Astrocyte (in vitro differentiated cells and primary cell): ENCODE measurements around the gene SLC9A3. TPM values are rescaled to one million over a fixed set of nuclear protein-coding genes. Genes with fewer than 3 reads are reported as not detected.

ENCODE experiments used
- DNase-seq: peaks from one replicate; pipeline ENCODE4 v3.0.0-alpha.2; 2010; ENCODE audit warnings: low read depth
- FAIRE-seq: peaks from 2 replicates; lab custom pipeline; 2011; peaks lifted over from hg19 to GRCh38; lab: Jason Lieb, UNC
- H2AFZ ChIP-seq: 2 replicates; pipeline ENCODE4 v1.6.0; 2012; ENCODE audit warnings: low read depth, low read length, inconsistent platforms
- H3K27ac ChIP-seq: 2 replicates; pipeline ENCODE4 v1.5.1; 2011; ENCODE audit warnings: low read depth, low read length, inconsistent platforms
- H3K27me3 ChIP-seq: 2 replicates; pipeline ENCODE4 v1.6.0; 2011; ENCODE audit warnings: low read length, inconsistent platforms; ENCODE audit not compliant: insufficient read depth
- H3K36me3 ChIP-seq: 2 replicates; pipeline ENCODE4 v1.5.1; 2011; ENCODE audit warnings: low read length, inconsistent platforms; ENCODE audit not compliant: insufficient read depth
- H3K4me1 ChIP-seq: 2 replicates; pipeline ENCODE4 v1.5.1; 2011; ENCODE audit warnings: low read length, inconsistent platforms; ENCODE audit not compliant: insufficient read depth
- H3K4me2 ChIP-seq: 2 replicates; pipeline ENCODE4 v1.6.0; 2012; ENCODE audit warnings: low read length, inconsistent platforms
- H3K4me3 ChIP-seq: 2 replicates; pipeline ENCODE4 v1.5.1; 2011; ENCODE audit warnings: low read depth, mild to moderate bottlenecking, low read length, inconsistent platforms; ENCODE audit not compliant: insufficient read depth
- H3K79me2 ChIP-seq: 2 replicates; pipeline ENCODE4 v1.6.0; 2012; ENCODE audit warnings: mild to moderate bottlenecking, low read length, inconsistent platforms; ENCODE audit not compliant: insufficient read depth
- H3K9ac ChIP-seq: 2 replicates; pipeline ENCODE4 v1.6.0; 2012; ENCODE audit warnings: mild to moderate bottlenecking, low read length, inconsistent platforms
- H3K9me3 ChIP-seq: 2 replicates; pipeline ENCODE4 v1.5.1; 2012; ENCODE audit warnings: low read depth, mild to moderate bottlenecking, low read length, inconsistent platforms; ENCODE audit not compliant: insufficient read depth
- H4K20me1 ChIP-seq: 2 replicates; pipeline ENCODE4 v1.6.0; 2012; ENCODE audit warnings: low read length, inconsistent platforms; ENCODE audit not compliant: insufficient read depth
- H3K27ac Mint-ChIP-seq: one replicate; pipeline ENCODE4 v1.8.0; 2021; ENCODE audit warnings: mild to moderate bottlenecking, mixed read lengths; ENCODE audit not compliant: unreplicated experiment
- H3K27me3 Mint-ChIP-seq: one replicate; pipeline ENCODE4 v1.8.0; 2021; ENCODE audit warnings: low read depth, mixed read lengths; ENCODE audit not compliant: unreplicated experiment
- H3K36me3 Mint-ChIP-seq: one replicate; pipeline ENCODE4 v1.8.0; 2021; ENCODE audit warnings: low read depth, mixed read lengths; ENCODE audit not compliant: unreplicated experiment
- H3K4me1 Mint-ChIP-seq: one replicate; pipeline ENCODE4 v1.8.0; 2021; ENCODE audit warnings: low read depth, mixed read lengths; ENCODE audit not compliant: unreplicated experiment
- H3K4me3 Mint-ChIP-seq: one replicate; pipeline ENCODE4 v1.8.0; 2021; ENCODE audit warnings: mild to moderate bottlenecking, moderate library complexity, mixed read lengths; ENCODE audit not compliant: unreplicated experiment
- H3K9me3 Mint-ChIP-seq: one replicate; pipeline ENCODE4 v1.8.0; 2021; ENCODE audit warnings: mild to moderate bottlenecking, mixed read lengths; ENCODE audit not compliant: unreplicated experiment
- CTCF ChIP-seq: IDR thresholded peaks from 2 replicates; pipeline ENCODE4 v1.5.1; 2011; ENCODE audit warnings: low read depth, mild to moderate bottlenecking, inconsistent platforms, low read length, moderate library complexity; ENCODE audit not compliant: insufficient read depth
- EZH2 ChIP-seq: IDR thresholded peaks from 2 replicates; pipeline ENCODE4 v1.6.1; 2012; ENCODE audit warnings: mild to moderate bottlenecking, low read length, inconsistent platforms; ENCODE audit not compliant: insufficient read depth
- total RNA-seq: library from RNA; stranded (reverse); gene quantifications from 2 replicates; pipeline ENCODE4 v1.2.1, GENCODE V29; 2021

SLC9A3 gene
- total RNA-seq, 1 donor from 2014 or later: 1.0 TPM

- Histone ChIP-seq H3K4me2 (no peak overlapping the region), H3K4me3 (no peak overlapping the region), H3K79me2 (no peaks in the 10 kb centered on the region), H3K9me3 (no peaks in the 10 kb centered on the region), H3K27me3 (peaks cover 2% of the 10 kb centered on the region), H4K20me1 (no peaks in the 10 kb centered on the region), H3K27ac (no peak overlapping the region), H3K9ac (no peak overlapping the region), H3K36me3 (no peaks in the 10 kb centered on the region), H3K4me1 (no peaks in the 10 kb centered on the region), H2AFZ (no peak overlapping the region)
- Mint-ChIP-seq H3K4me1 (no peaks in the 10 kb centered on the region), H3K27ac (no peak overlapping the region), H3K9me3 (no peaks in the 10 kb centered on the region), H3K36me3 (no peaks in the 10 kb centered on the region), H3K27me3 (peaks cover 38% of the 10 kb centered on the region), H3K4me3 (no peak overlapping the region)
- DNase-seq (no peak), FAIRE-seq (no peak)
- TF ChIP-seq CTCF (no peak), EZH2 (no peak)
Observed at GRCh38 chr5:492314-492893, 31.8 kb downstream of the SLC9A3 start.

- no peaks in the 10 kb centered on the region for H4K20me1 ChIP-seq
- Mint-ChIP-seq H3K4me1 (no peaks in the 10 kb centered on the region), H3K36me3 (no peaks in the 10 kb centered on the region), H3K27ac (no peak overlapping the region), H3K9me3 (no peaks in the 10 kb centered on the region), H3K4me3 (no peak overlapping the region), H3K27me3 (peaks cover 32% of the 10 kb centered on the region)
- H3K4me2 ChIP-seq: no peak overlapping the region
- H3K9ac ChIP-seq: no peak overlapping the region
- FAIRE-seq (no peak), DNase-seq (no peak)
- no peaks in the 10 kb centered on the region for H3K36me3 ChIP-seq
- peaks cover 2% of the 10 kb centered on the region for H3K27me3 ChIP-seq
- no peaks in the 10 kb centered on the region for H3K4me1 ChIP-seq
- H3K9me3 ChIP-seq: no peaks in the 10 kb centered on the region
- TF ChIP-seq EZH2 (no peak), CTCF (no peak)
- no peaks in the 10 kb centered on the region for H3K79me2 ChIP-seq
- H3K27ac ChIP-seq: no peak overlapping the region
- H3K4me3 ChIP-seq: no peak overlapping the region
- no peak overlapping the region for H2AFZ ChIP-seq
Observed at GRCh38 chr5:491856-492155, 32.4 kb downstream of the SLC9A3 start.

- Histone ChIP-seq H2AFZ (no peak overlapping the region), H3K9ac (no peak overlapping the region), H3K27ac (no peak overlapping the region), H3K4me1 (no peaks in the 10 kb centered on the region), H4K20me1 (no peaks in the 10 kb centered on the region), H3K36me3 (no peaks in the 10 kb centered on the region), H3K79me2 (no peaks in the 10 kb centered on the region), H3K9me3 (no peaks in the 10 kb centered on the region), H3K4me2 (no peak overlapping the region), H3K4me3 (no peak overlapping the region), H3K27me3 (peaks cover 2% of the 10 kb centered on the region)
- Mint-ChIP-seq H3K27ac (no peak overlapping the region), H3K9me3 (no peaks in the 10 kb centered on the region), H3K4me1 (no peaks in the 10 kb centered on the region), H3K36me3 (no peaks in the 10 kb centered on the region), H3K27me3 (peaks cover 28% of the 10 kb centered on the region), H3K4me3 (no peak overlapping the region)
- TF ChIP-seq EZH2: no peak
- TF ChIP-seq CTCF: no peak
- DNase-seq: no peak
- no peak for FAIRE-seq
Observed at GRCh38 chr5:491119-491855, 33.0 kb downstream of the SLC9A3 start.
